CD4-positive, alpha-beta T cell treated with Interleukin-2 at 100 ng/mL for 4 hours (primary cell): Measurements from ENCODE around the gene FRG2.
"Not testable (repeated sequence)": the region's sequence is repeated elsewhere in the genome, so short reads cannot be mapped to it uniquely, and the experiment has no call there.

Experiments
- DNase-seq: peaks from one replicate; pipeline ENCODE4 v3.0.0-alpha.2; 2020; ENCODE audit warnings: low spot score

The FRG2 gene

DNA sequence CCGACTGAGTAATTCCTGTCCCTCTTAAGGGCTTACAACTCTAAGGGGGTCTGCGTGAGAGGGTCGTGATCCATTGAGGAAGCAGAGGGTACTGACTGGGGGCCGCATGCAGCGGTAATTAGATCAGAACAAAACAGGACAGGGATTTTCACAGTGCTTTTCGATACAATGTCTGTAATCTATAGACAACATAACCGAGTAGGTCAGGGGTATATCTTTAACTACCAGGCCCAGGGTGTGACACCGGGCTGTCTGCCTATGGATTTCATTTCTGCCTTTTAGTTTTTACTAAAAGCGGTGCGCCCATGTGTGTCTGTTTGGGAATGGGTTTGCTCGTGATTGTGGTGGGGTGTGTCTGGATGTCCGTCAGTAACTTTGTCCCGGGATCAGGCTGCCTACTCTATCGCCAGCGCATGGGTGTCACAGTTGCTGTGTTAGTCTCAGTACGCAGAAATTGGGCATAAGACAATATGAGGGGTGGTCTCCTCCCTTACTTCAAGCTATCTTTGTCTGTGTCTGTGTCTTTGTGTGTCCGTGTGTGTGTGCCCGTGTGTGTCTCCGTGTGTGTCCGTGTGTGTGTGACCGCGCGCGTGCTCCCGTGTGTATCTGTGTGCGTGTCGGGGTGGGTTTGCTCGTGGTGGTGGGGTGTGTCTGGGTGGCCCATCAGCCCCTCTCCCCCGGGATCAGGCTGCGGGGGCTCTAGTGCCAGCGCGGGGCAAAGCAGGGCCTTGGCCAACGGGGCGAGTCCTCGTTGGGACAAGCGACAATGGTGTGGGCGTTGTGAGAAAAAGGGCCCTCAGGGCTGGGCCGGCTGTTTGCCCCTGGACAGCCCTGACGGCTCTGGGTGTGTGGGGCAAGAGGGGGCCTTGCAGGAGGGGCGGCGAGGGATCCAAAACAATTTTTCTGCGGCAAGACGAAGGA lies 10.4 kb downstream of the FRG2 start:
- no peak for DNase-seq

- no peak for DNase-seq
Observed at GRCh38 chr4:190015538-190016368, 11.3 kb downstream of the FRG2 start.

DNA sequence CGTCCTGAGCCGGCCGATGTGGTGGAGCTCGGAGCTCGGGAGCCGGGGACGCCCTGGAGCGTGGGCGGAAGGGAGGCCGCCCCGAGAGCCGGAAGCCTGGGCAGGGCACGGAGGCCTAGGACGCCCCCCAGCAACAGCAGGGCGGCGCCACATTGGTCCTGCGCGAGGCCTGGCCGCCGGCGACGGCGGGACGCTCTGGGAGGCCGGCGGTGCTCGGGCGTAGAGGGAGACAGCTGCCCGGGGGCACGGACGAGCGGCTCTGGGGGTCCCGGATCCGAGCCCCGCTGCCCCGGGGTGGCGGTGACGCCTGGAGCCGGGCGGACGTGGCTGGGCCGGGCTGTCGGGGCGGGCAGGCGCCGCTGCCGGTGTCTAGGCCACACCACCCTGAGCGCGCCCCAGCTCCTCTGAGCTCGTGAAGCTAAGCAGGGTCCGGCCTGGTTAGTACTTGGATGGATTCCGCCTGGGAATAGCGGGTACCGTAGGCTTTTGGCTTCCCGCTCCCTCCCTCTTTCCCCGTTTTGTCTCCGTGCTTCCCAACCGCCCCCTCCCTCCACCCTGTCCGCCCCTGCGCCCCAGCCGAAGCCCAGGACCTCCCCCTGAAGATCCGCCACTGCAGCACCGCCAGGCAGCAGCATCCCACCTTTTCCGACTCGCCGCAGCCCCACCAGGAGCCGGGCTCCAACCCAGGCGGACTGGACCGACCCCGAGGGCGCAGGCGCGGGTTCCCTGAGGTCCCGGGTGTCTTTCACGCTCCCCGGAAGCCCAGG lies 12.1 kb downstream of the FRG2 start:
- no peak for DNase-seq

GRCh38 chr4:189989941-189990340 lies 37.1 kb downstream of the FRG2 start:
- not testable (repeated sequence) for DNase-seq

GRCh38 chr4:189988877-189989431 lies 38.1 kb downstream of the FRG2 start:
- no peak for DNase-seq

DNA sequence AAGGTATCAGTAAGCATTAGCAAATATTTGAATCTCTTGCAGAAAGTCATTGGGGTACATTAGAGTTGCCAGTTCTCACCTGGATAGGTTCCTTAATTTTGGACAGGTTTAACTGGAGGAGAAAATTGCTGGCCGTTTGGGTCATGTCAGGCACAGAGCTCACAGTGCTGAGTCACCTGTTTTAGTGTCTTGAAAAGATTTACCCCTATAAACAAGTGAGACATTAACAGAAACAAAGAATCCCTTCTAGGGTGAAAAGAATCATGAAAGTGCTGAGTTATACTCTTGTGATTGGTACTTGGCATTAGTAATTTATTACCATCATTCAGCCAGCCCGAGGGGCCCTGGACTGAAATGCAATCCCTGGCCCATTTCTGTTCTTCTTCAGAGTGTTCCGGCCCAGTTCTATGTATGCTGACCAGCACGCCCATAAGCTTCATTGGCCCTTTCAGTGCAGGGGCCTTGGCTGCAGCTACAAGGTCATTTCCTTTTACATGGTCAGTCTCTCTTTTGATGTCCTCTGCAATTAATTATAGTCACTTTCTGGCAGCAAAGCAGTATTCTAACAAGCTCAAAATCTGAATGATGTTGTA lies 41.3 kb downstream of the FRG2 start:
- DNase-seq: not testable (repeated sequence)

GRCh38 chr4:189984661-189985060 lies 42.4 kb downstream of the FRG2 start:
- not testable (repeated sequence) for DNase-seq

- DNase-seq: not testable (repeated sequence)
Observed at GRCh38 chr4:189983916-189984526, 43.0 kb downstream of the FRG2 start.

GRCh38 chr4:189981970-189982369 lies 45.1 kb downstream of the FRG2 start:
- no peak for DNase-seq

DNA sequence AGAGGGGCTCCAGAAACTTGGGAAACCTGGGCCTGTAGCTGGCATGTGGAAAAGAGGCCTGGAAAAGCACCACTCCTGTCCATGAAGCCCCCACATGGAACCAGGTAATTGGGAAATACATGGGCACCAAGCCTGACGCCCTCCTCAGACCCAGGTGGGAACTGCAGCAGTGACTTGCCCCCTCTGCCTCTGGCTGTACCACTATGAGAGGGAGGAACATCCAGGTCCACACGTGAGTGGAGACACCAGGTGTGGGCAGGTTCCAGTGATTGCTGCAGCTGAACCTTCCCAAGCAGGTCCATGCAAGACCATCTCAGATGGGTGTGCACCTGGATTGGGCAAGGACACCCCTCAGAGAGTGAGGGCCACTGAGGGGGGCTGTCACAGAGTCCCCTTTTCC lies 46.8 kb downstream of the FRG2 start:
- not testable (repeated sequence) for DNase-seq

GRCh38 chr4:189979196-189980047 lies 47.6 kb downstream of the FRG2 start:
- no peak for DNase-seq
